Measurements from ENCODE around the gene DXO. TPM values are rescaled to one million over a fixed set of nuclear protein-coding genes. Genes with fewer than 3 reads are reported as not detected.

Gene DXO
- total RNA-seq, 4 donors from 2014 or later = 12.3 to 17.4 (median 14.6) TPM

GRCh38 chr6:31949926-31950548, 21.9 kb downstream of the DXO start:
- Histone ChIP-seq H3K27me3 (no peaks in the 10 kb centered on the region), H3K27ac (peak overlapping the region in 2 of 4 donors; percentile 1 to 11), H3K4me3 (no peak overlapping the region), H3K4me1 (peaks cover 0 to 28% (median 7%) of the 10 kb centered on the region in 3 donors), H3K9me3 (no peaks in the 10 kb centered on the region), H3K36me3 (peaks cover 0 to 45% of the 10 kb centered on the region in 2 donors)
- ATAC-seq = no peak
- WGBS, 2 donors (ENCODE audit: low coverage in 1 of 2) = 80 to 86% methylated on average over 5 to 6 of the region's 7 CpGs
- TF ChIP-seq EP300 (IDR thresholded peaks at IDR 0.05) (no peak), CTCF (IDR thresholded peaks at IDR 0.05) (no peak), POLR2A (IDR thresholded peaks at IDR 0.05) (no peak), POLR2AphosphoS5 (IDR thresholded peaks at IDR 0.05) (no peak)

GRCh38 chr6:31948753-31949413, 23.1 kb downstream of the DXO start:
- 75 to 92% methylated on average over 4 to 6 of the region's 6 CpGs for WGBS, 2 donors (ENCODE audit: low coverage in 1 of 2)
- peak overlapping the region in 2 of 4 donors; percentile 1 to 7 for H3K27ac ChIP-seq
- no peaks in the 10 kb centered on the region for H3K27me3 ChIP-seq
- ATAC-seq = no peak
- H3K4me3 ChIP-seq = no peak overlapping the region
- peaks cover 0 to 34% of the 10 kb centered on the region in 2 donors for H3K36me3 ChIP-seq
- peaks cover 0 to 33% (median 10%) of the 10 kb centered on the region in 3 donors for H3K4me1 ChIP-seq
- TF ChIP-seq POLR2AphosphoS5 (IDR thresholded peaks at IDR 0.05) = no peak
- TF ChIP-seq POLR2A (IDR thresholded peaks at IDR 0.05) = no peak
- no peak for TF ChIP-seq EP300 (IDR thresholded peaks at IDR 0.05)
- no peak for TF ChIP-seq CTCF (IDR thresholded peaks at IDR 0.05)
- no peaks in the 10 kb centered on the region for H3K9me3 ChIP-seq

- H3K27me3 ChIP-seq = no peaks in the 10 kb centered on the region
- no peak for TF ChIP-seq EP300 (IDR thresholded peaks at IDR 0.05)
- TF ChIP-seq POLR2A (IDR thresholded peaks at IDR 0.05) = no peak
- TF ChIP-seq CTCF (IDR thresholded peaks at IDR 0.05) = no peak
- TF ChIP-seq POLR2AphosphoS5 (IDR thresholded peaks at IDR 0.05) = no peak
- no peak for ATAC-seq
- 59 to 63% methylated on average over 3 to 4 of the region's 5 CpGs for WGBS, 2 donors (ENCODE audit: low coverage in 1 of 2)
- H3K36me3 ChIP-seq = peaks cover 0 to 28% of the 10 kb centered on the region in 2 donors
- no peak overlapping the region for H3K4me3 ChIP-seq
- peaks cover 0 to 33% (median 10%) of the 10 kb centered on the region in 3 donors for H3K4me1 ChIP-seq
- no peaks in the 10 kb centered on the region for H3K9me3 ChIP-seq
- peak overlapping the region in 2 of 4 donors; percentile 1 to 7 for H3K27ac ChIP-seq
Observed at GRCh38 chr6:31948306-31948705, 23.6 kb downstream of the DXO start.

GRCh38 chr6:31947864-31948263, 24.1 kb downstream of the DXO start:
- WGBS, 2 donors (ENCODE audit: low coverage in 1 of 2) = 77 to 85% methylated on average over 4 of the region's 4 CpGs
- Histone ChIP-seq H3K27me3 (no peaks in the 10 kb centered on the region), H3K27ac (peak overlapping the region in 1 of 4 donors; percentile 1)

More at GRCh38 chr6:31947864-31948263, 24.1 kb downstream of the DXO start:
- Histone ChIP-seq H3K4me3 (no peak overlapping the region), H3K36me3 (peaks cover 0 to 23% of the 10 kb centered on the region in 2 donors), H3K4me1 (peaks cover 0 to 32% (median 10%) of the 10 kb centered on the region in 3 donors), H3K9me3 (no peaks in the 10 kb centered on the region)
- TF ChIP-seq POLR2AphosphoS5 (IDR thresholded peaks at IDR 0.05) (no peak), POLR2A (IDR thresholded peaks at IDR 0.05) (no peak), CTCF (IDR thresholded peaks at IDR 0.05) (no peak), EP300 (IDR thresholded peaks at IDR 0.05) (no peak)
- ATAC-seq = no peak
